GM12878 (cell line): ENCODE measurements around the gene ZBTB16.

ENCODE experiments used
- BACH1 ChIP-seq: fragments of 450-650 bp; IDR thresholded peaks from 2 replicates; pipeline ENCODE4 v1.6.1; 2017; ENCODE audit warnings: mild to moderate bottlenecking, borderline replicate concordance
- BHLHE40 ChIP-seq, 2 experiments: fragments of 450-650 bp in 1 of 2; IDR thresholded peaks; 2 replicates each; pipeline ENCODE4 v1.6.1; 2011 to 2017; ENCODE audit warnings: low read depth in 2 of 2, borderline replicate concordance in 1 of 2, improper control_type of control experiment in 1 of 2, low read length in 1 of 2, mild to moderate bottlenecking in 1 of 2
- BRCA1 ChIP-seq: IDR thresholded peaks from 2 replicates; pipeline ENCODE4 v1.6.1; 2011; ENCODE audit warnings: low read depth, low read length, improper control_type of control experiment
- EGR1 ChIP-seq, 2 experiments: IDR thresholded peaks; 1 replicate in 1 of 2; 2 replicates in 1 of 2; pipeline ENCODE4 v1.6.1; 2011 to 2012; ENCODE audit warnings: low read depth in 2 of 2, low read length in 2 of 2, borderline replicate concordance in 1 of 2, mild to moderate bottlenecking in 1 of 2, moderate library complexity in 1 of 2
- POLR2AphosphoS5 ChIP-seq: IDR thresholded peaks from 2 replicates; pipeline ENCODE4 v1.6.1; 2011; ENCODE audit warnings: mild to moderate bottlenecking, low read length, inconsistent platforms
- RFX5 ChIP-seq: IDR thresholded peaks from 2 replicates; pipeline ENCODE4 v1.6.1; 2011; ENCODE audit warnings: low read depth, low read length, improper control_type of control experiment
- SKIL ChIP-seq: fragments of 450-650 bp; IDR thresholded peaks from 2 replicates; pipeline ENCODE4 v1.6.1; 2017; ENCODE audit warnings: mild to moderate bottlenecking, low read depth, inconsistent platforms; ENCODE audit not compliant: poor library complexity, severe bottlenecking
- TCF12 ChIP-seq: IDR thresholded peaks from 2 replicates; pipeline ENCODE4 v1.6.1; 2011; ENCODE audit warnings: low read depth, mild to moderate bottlenecking, low read length
- TF ChIP-seq, protein P1 (sequence below): fragments of 450-650 bp; formaldehyde crosslinking; IDR thresholded peaks from 2 replicates; pipeline ENCODE4 v1.5.0; 2022; ENCODE audit warnings: mild to moderate bottlenecking, missing genetic modification characterization

GRCh38 chr11:114075891-114076441 lies 16.5 kb downstream of the ZBTB16 start:
- TF ChIP-seq EGR1 (IDR thresholded peaks at IDR 0.05; ENCODE audit: borderline replicate concordance in 1 of 2, low read depth in 2 of 2, low read length in 2 of 2): no peak
- TF ChIP-seq TCF12: no peak
- no peak for TF ChIP-seq POLR2AphosphoS5
- TF ChIP-seq BRCA1: no peak
- no peak for TF ChIP-seq BHLHE40 (IDR thresholded peaks at IDR 0.05; ENCODE audit: borderline replicate concordance in 1 of 2, low read depth in 2 of 2, low read length in 1 of 2)
- no peak for TF ChIP-seq BACH1
- TF ChIP-seq RFX5: no peak
- TF ChIP-seq, protein P1, sequence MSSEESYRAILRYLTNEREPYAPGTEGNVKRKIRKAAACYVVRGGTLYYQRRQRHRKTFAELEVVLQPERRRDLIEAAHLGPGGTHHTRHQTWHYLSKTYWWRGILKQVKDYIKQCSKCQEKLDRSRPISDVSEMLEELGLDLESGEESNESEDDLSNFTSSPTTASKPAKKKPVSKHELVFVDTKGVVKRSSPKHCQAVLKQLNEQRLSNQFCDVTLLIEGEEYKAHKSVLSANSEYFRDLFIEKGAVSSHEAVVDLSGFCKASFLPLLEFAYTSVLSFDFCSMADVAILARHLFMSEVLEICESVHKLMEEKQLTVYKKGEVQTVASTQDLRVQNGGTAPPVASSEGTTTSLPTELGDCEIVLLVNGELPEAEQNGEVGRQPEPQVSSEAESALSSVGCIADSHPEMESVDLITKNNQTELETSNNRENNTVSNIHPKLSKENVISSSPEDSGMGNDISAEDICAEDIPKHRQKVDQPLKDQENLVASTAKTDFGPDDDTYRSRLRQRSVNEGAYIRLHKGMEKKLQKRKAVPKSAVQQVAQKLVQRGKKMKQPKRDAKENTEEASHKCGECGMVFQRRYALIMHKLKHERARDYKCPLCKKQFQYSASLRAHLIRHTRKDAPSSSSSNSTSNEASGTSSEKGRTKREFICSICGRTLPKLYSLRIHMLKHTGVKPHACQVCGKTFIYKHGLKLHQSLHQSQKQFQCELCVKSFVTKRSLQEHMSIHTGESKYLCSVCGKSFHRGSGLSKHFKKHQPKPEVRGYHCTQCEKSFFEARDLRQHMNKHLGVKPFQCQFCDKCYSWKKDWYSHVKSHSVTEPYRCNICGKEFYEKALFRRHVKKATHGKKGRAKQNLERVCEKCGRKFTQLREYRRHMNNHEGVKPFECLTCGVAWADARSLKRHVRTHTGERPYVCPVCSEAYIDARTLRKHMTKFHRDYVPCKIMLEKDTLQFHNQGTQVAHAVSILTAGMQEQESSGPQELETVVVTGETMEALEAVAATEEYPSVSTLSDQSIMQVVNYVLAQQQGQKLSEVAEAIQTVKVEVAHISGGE (CRISPR knock-in tag): no peak
- no peak for TF ChIP-seq SKIL
